T-cell (primary cell): ENCODE results near the gene RNF125. TPM values are rescaled to one million over a fixed set of nuclear protein-coding genes. Genes with fewer than 3 reads are reported as not detected.

ENCODE experiments used
- ATAC-seq, 4 experiments: fragments of 200-7000 bp in 3 of 4; fragments of 150-1000 bp in 1 of 4; cut with Tn5 transposase; replicated peaks in 1 of 4; 1 replicate in 3 of 4; 2 replicates in 1 of 4; pipeline ENCODE4 v1.10.0; 2021; ENCODE audit warnings: moderate library complexity in 3 of 4, mild to moderate bottlenecking in 2 of 4, moderate number of reproducible peaks in 1 of 4
- CTCF ChIA-PET, 2 donors: fragments of 300-600 bp; sonication (Branson Sonifier 250); formaldehyde crosslinking; loops; one replicate each; lab custom pipeline; 2022; ENCODE audit warnings: antibody characterized with exemption in 2 of 2; lab: Charles Lee
- POLR2A ChIA-PET, 2 donors: fragments of 300-600 bp; sonication (Branson Sonifier 250); formaldehyde crosslinking; loops; one replicate each; lab custom pipeline; 2022; ENCODE audit warnings: antibody characterized with exemption in 2 of 2; lab: Charles Lee
- DNase-seq, 35 experiments: peaks; one replicate each; pipeline versions ENCODE4 v3.0.0 to v3.0.0-alpha.2; 2013 to 2023
- H3K27ac ChIP-seq: one replicate; pipeline ENCODE4 v1.5.1; 2013; ENCODE audit warnings: low read length
- H3K27me3 ChIP-seq, 2 experiments: replicated peaks in 1 of 2; 1 replicate in 1 of 2; 2 replicates in 1 of 2; pipeline versions ENCODE4 v1.6.1 to v1.7.0; 2013; ENCODE audit warnings: low read length in 1 of 2, mixed read lengths in 1 of 2; ENCODE audit not compliant: control insufficient read depth in 2 of 2, insufficient read depth in 2 of 2; ENCODE audit errors: extremely low read depth in 1 of 2
- H3K36me3 ChIP-seq, 2 donors: 1 replicate in 1 of 2; 2 replicates in 1 of 2; pipeline versions ENCODE4 v1.6.1 to v1.7.0; 2013; ENCODE audit warnings: low read length in 1 of 2; ENCODE audit not compliant: control insufficient read depth in 2 of 2, insufficient read depth in 1 of 2; ENCODE audit errors: extremely low read depth in 1 of 2
- H3K4me1 ChIP-seq, 2 experiments: 1 replicate in 1 of 2; 2 replicates in 1 of 2; pipeline versions ENCODE4 v1.6.1 to v1.7.0; 2013; ENCODE audit warnings: low read length in 2 of 2, mixed read lengths in 1 of 2; ENCODE audit not compliant: insufficient read depth in 2 of 2, control insufficient read depth in 1 of 2; ENCODE audit errors: extremely low read depth in 1 of 2
- H3K4me3 ChIP-seq, 2 donors: 1 replicate in 1 of 2; 2 replicates in 1 of 2; pipeline versions ENCODE4 v1.5.1 to v1.7.0; 2013; ENCODE audit warnings: mild to moderate bottlenecking in 2 of 2, low read length in 1 of 2, moderate library complexity in 1 of 2; ENCODE audit not compliant: control insufficient read depth in 1 of 2; ENCODE audit errors: extremely low read depth in 1 of 2
- H3K9me3 ChIP-seq: 2 replicates; pipeline ENCODE4 v1.7.0; 2013
- H3K27ac Mint-ChIP-seq, 2 donors: one replicate each; pipeline ENCODE4 v1.8.0; 2020 to 2021; ENCODE audit warnings: mild to moderate bottlenecking in 2 of 2, mixed read lengths in 2 of 2
- H3K27me3 Mint-ChIP-seq, 2 donors: one replicate each; pipeline ENCODE4 v1.8.0; 2021 to 2022; ENCODE audit warnings: mixed read lengths in 2 of 2
- H3K36me3 Mint-ChIP-seq: one replicate; pipeline ENCODE4 v1.8.0; 2021; ENCODE audit warnings: mixed read lengths
- H3K4me1 Mint-ChIP-seq, 3 donors: one replicate each; pipeline ENCODE4 v1.8.0; 2020 to 2022; ENCODE audit warnings: mixed read lengths in 3 of 3, mild to moderate bottlenecking in 1 of 3
- H3K4me3 Mint-ChIP-seq, 3 donors: one replicate each; pipeline ENCODE4 v1.8.0; 2020 to 2022; ENCODE audit warnings: mild to moderate bottlenecking in 3 of 3, mixed read lengths in 3 of 3, moderate library complexity in 3 of 3
- H3K9me3 Mint-ChIP-seq, 3 donors: one replicate each; pipeline ENCODE4 v1.8.0; 2020 to 2022; ENCODE audit warnings: mixed read lengths in 3 of 3
- WGBS: methylation state at CpG from one replicate; pipeline ENCODE4 v1.1.5; 2013; ENCODE audit warnings: missing lambda C conversion rate; ENCODE audit not compliant: insufficient coverage; 5-methylcytosine and 5-hydroxymethylcytosine counted together
- total RNA-seq, 35 experiments: library from RNA in 6 of 35; stranded (reverse) in 6 of 35; fragments of 120-200 nt in 1 of 35; gene quantifications; one replicate each; pipeline versions ENCODE4 v1.2.1 to v1.2.4 and lab custom pipeline; 2013 to 2026

RNF125 gene
- total RNA-seq, 5 donors from 2014 or later (not counting 1 experiment from before 2014, with no cell fraction given): 33.6 to 70.1 (median 37.4) TPM

- Mint-ChIP-seq H3K27me3 (no peaks in the 10 kb centered on the region), H3K4me1 (peaks cover 69 to 76% (median 75%) of the 10 kb centered on the region in 3 donors), H3K4me3 (no peak overlapping the region), H3K9me3 (no peaks in the 10 kb centered on the region), H3K27ac (no peak overlapping the region), H3K36me3 (peaks cover 28% of the 10 kb centered on the region)
- ATAC-seq: no peak
- no peaks in the 10 kb centered on the region for H3K9me3 ChIP-seq
- no CpG with 5 or more reads among the region's 3 CpGs for WGBS
- H3K27ac ChIP-seq: no peak overlapping the region
- no peaks in the 10 kb centered on the region for H3K27me3 ChIP-seq
- H3K4me3 ChIP-seq: no peak overlapping the region
- ChIA-PET POLR2A (no interaction called here), CTCF (interaction anchor here in 1 of 2 donors (0.6 kb wide), 1 partner anchor 86 kb away, joined by 6 read pairs; no protein-coding TSS in a partner anchor)
- peaks cover 0 to 21% of the 10 kb centered on the region in 2 donors for H3K36me3 ChIP-seq
- DNase-seq: no peak
- H3K4me1 ChIP-seq: peaks cover 6 to 21% of the 10 kb centered on the region in 2 experiments
Observed at GRCh38 chr18:32110005-32110404, 91.4 kb downstream of the RNF125 start.

- Histone ChIP-seq H3K4me3 (no peak overlapping the region), H3K27ac (no peak overlapping the region), H3K9me3 (no peaks in the 10 kb centered on the region), H3K36me3 (peaks cover 0 to 30% of the 10 kb centered on the region in 2 donors), H3K27me3 (no peaks in the 10 kb centered on the region), H3K4me1 (peaks cover 2 to 21% of the 10 kb centered on the region in 2 experiments)
- WGBS: 88% methylated on average over 3 of the region's 3 CpGs
- Mint-ChIP-seq H3K4me1 (peaks cover 64 to 70% (median 68%) of the 10 kb centered on the region in 3 donors), H3K9me3 (no peaks in the 10 kb centered on the region), H3K4me3 (no peak overlapping the region), H3K27me3 (no peaks in the 10 kb centered on the region), H3K36me3 (peaks cover 36% of the 10 kb centered on the region), H3K27ac (peak overlapping the region in 1 of 2 donors; percentile 46)
- DNase-seq (no peak), ATAC-seq (no peak)
- CTCF ChIA-PET: interaction anchor here in 1 of 2 donors (0.6 to 0.7 kb wide), 3 partner anchors 43 to 251 kb away, joined by 3 to 4 read pairs (median 4); no protein-coding TSS in a partner anchor
- POLR2A ChIA-PET: interaction anchor here in 1 of 2 donors (0.5 to 1.0 kb wide), 5 partner anchors 10 to 106 kb away, joined by 3 to 4 read pairs (median 3); no protein-coding TSS in a partner anchor
Observed at GRCh38 chr18:32111706-32112105, 93.1 kb downstream of the RNF125 start.

- WGBS: 100% methylated on average over 2 of the region's 4 CpGs
- CTCF ChIA-PET: interaction anchor here in 1 of 2 donors (0.6 kb wide), 1 partner anchor 20 kb away, joined by 7 read pairs; no protein-coding TSS in a partner anchor
- no peak overlapping the region for H3K4me3 ChIP-seq
- no peaks in the 10 kb centered on the region for H3K27me3 ChIP-seq
- Mint-ChIP-seq H3K4me1 (peaks cover 65 to 70% (median 69%) of the 10 kb centered on the region in 3 donors), H3K4me3 (no peak overlapping the region), H3K27me3 (no peaks in the 10 kb centered on the region), H3K27ac (no peak overlapping the region), H3K9me3 (no peaks in the 10 kb centered on the region), H3K36me3 (peaks cover 41% of the 10 kb centered on the region)
- no peak for DNase-seq
- peaks cover 2 to 21% of the 10 kb centered on the region in 2 experiments for H3K4me1 ChIP-seq
- peaks cover 0 to 37% of the 10 kb centered on the region in 2 donors for H3K36me3 ChIP-seq
- no peaks in the 10 kb centered on the region for H3K9me3 ChIP-seq
- ATAC-seq: no peak
- no peak overlapping the region for H3K27ac ChIP-seq
- POLR2A ChIA-PET: no interaction called here
Observed at GRCh38 chr18:32112826-32113225, 94.2 kb downstream of the RNF125 start.

- no peaks in the 10 kb centered on the region for H3K9me3 ChIP-seq
- ATAC-seq (no peak), DNase-seq (no peak)
- no peaks in the 10 kb centered on the region for H3K9me3 Mint-ChIP-seq
- no peak overlapping the region for H3K27ac ChIP-seq
- H3K27me3 ChIP-seq: no peaks in the 10 kb centered on the region
- H3K27ac Mint-ChIP-seq: no peak overlapping the region
- H3K4me3 ChIP-seq: no peak overlapping the region
- peaks cover 2 to 12% of the 10 kb centered on the region in 2 experiments for H3K4me1 ChIP-seq
- ChIA-PET POLR2A (interaction anchor here in 1 of 2 donors (0.6 kb wide), 1 partner anchor 79 kb away, joined by 3 read pairs; no protein-coding TSS in a partner anchor), CTCF (no interaction called here)
- peaks cover 45% of the 10 kb centered on the region for H3K36me3 Mint-ChIP-seq
- H3K27me3 Mint-ChIP-seq: no peaks in the 10 kb centered on the region
- peaks cover 0 to 38% of the 10 kb centered on the region in 2 donors for H3K36me3 ChIP-seq
- peaks cover 50 to 62% (median 58%) of the 10 kb centered on the region in 3 donors for H3K4me1 Mint-ChIP-seq
- 100% methylated on average over 1 of the region's 4 CpGs for WGBS
- no peak overlapping the region for H3K4me3 Mint-ChIP-seq
Observed at GRCh38 chr18:32114293-32114942, 95.8 kb downstream of the RNF125 start.

GRCh38 chr18:32122039-32122438 is 103.4 kb downstream of the RNF125 start:
- Histone ChIP-seq H3K9me3 (no peaks in the 10 kb centered on the region), H3K36me3 (peaks cover 0 to 47% of the 10 kb centered on the region in 2 donors), H3K27ac (no peak overlapping the region), H3K4me1 (no peaks in the 10 kb centered on the region), H3K27me3 (no peaks in the 10 kb centered on the region), H3K4me3 (no peak overlapping the region)
- DNase-seq (no peak), ATAC-seq (no peak)
- no peaks in the 10 kb centered on the region for H3K27me3 Mint-ChIP-seq
- no CpG with 5 or more reads among the region's 5 CpGs for WGBS
- no peak overlapping the region for H3K27ac Mint-ChIP-seq
- CTCF ChIA-PET: no interaction called here
- POLR2A ChIA-PET: interaction anchor here (1.0 to 1.4 kb wide), 2 partner anchors 10 to 103 kb away, joined by 3 read pairs; no protein-coding TSS in a partner anchor
- H3K4me3 Mint-ChIP-seq: no peak overlapping the region
- no peaks in the 10 kb centered on the region for H3K9me3 Mint-ChIP-seq
- H3K4me1 Mint-ChIP-seq: peaks cover 13 to 24% (median 14%) of the 10 kb centered on the region in 3 donors
- H3K36me3 Mint-ChIP-seq: peaks cover 36% of the 10 kb centered on the region
